Aorta (tissue), 5 donors: ENCODE data around the gene CENPV. TPM values are rescaled to one million over a fixed set of nuclear protein-coding genes. Genes with fewer than 3 reads are reported as not detected.

Experiments
- ATAC-seq: fragments of 200-7000 bp; cut with Tn5 transposase; one replicate; pipeline ENCODE4 v1.9.1; 2022; ENCODE audit warnings: moderate library complexity; ENCODE audit not compliant: low FRiP score
- DNase-seq, 2 donors: peaks; one replicate each; pipeline ENCODE4 v3.0.0-alpha.2; 2020
- H3K27ac ChIP-seq, 2 donors: one replicate each; pipeline ENCODE4 v1.5.1; 2013; ENCODE audit warnings: low read length in 2 of 2, mild to moderate bottlenecking in 2 of 2, moderate library complexity in 2 of 2, control low read depth in 1 of 2, inconsistent platforms in 1 of 2, low read depth in 1 of 2
- H3K27me3 ChIP-seq, 2 donors: one replicate each; pipeline ENCODE4 v1.6.1; 2013; ENCODE audit warnings: control low read depth in 1 of 2, low read length in 1 of 2, mild to moderate bottlenecking in 1 of 2, moderate library complexity in 1 of 2; ENCODE audit not compliant: insufficient read depth in 2 of 2, control insufficient read depth in 1 of 2
- H3K36me3 ChIP-seq, 2 donors: one replicate each; pipeline ENCODE4 v1.6.1; 2013; ENCODE audit warnings: control low read depth in 1 of 2, low read length in 1 of 2, mild to moderate bottlenecking in 1 of 2; ENCODE audit not compliant: insufficient read depth in 2 of 2, control insufficient read depth in 1 of 2
- H3K4me1 ChIP-seq, 2 donors: one replicate each; pipeline ENCODE4 v1.6.1; 2013; ENCODE audit warnings: low read length in 2 of 2, control low read depth in 1 of 2, mild to moderate bottlenecking in 1 of 2, moderate library complexity in 1 of 2; ENCODE audit not compliant: insufficient read depth in 2 of 2, control insufficient read depth in 1 of 2
- H3K4me3 ChIP-seq, 2 donors: one replicate each; pipeline ENCODE4 v1.5.1; 2013; ENCODE audit warnings: low read length in 2 of 2, control low read depth in 1 of 2, mild to moderate bottlenecking in 1 of 2
- H3K9me3 ChIP-seq: one replicate; pipeline ENCODE4 v1.6.1; 2013; ENCODE audit warnings: mild to moderate bottlenecking, low read length; ENCODE audit not compliant: control insufficient read depth
- WGBS, 2 donors: extraction: QIAGEN DNeasy Blood & Tissue Kit; methylation state at CpG; one replicate each; pipeline ENCODE4 v1.1.7; 2013; 5-methylcytosine and 5-hydroxymethylcytosine counted together
- intact Hi-C, 2 donors: fragments of 100-400 bp; cut with DNase I; formaldehyde crosslinking; loops; one replicate each; pipeline versions ENCODE4 v1.14.2 to v1.15.0; 2022
- polyA plus RNA-seq, 2 donors: library from polyadenylated mRNA; stranded (reverse); fragments of 200-250 nt; gene quantifications; one replicate each; pipeline ENCODE4 v1.2.3, GENCODE V29; 2013
- total RNA-seq, 2 donors: library from RNA; stranded (reverse); fragmentation: NEBNext Ultra II Directional; extraction: Animal tissue kit (Norgen Biotek cat#: 25700); gene quantifications; one replicate each; pipeline ENCODE4 v1.2.1, GENCODE V29; 2021
- donor health status: healthy with polysubstance abuse.
- donor health status: Bipolar disorder and iron deficiency.
- donor health status: DM: no; HTN: no; CAD: no.
- donor health status: DM: no; HTN: no; CAD: no.
- donor health status: DM: yes; HTN: yes; CAD: no.

Gene CENPV
- total and polyA plus RNA-seq, 4 donors, result 9.5 to 33.8 (median 21.0) TPM

GRCh38 chr17:16371742-16372141 lies 18.5 kb upstream of the CENPV start:
- Histone ChIP-seq H3K9me3 (no peaks in the 10 kb centered on the region), H3K4me3 (no peak overlapping the region), H3K27ac (no peak overlapping the region), H3K4me1 (peaks cover 0 to 4% of the 10 kb centered on the region in 2 donors), H3K36me3 (no peaks in the 10 kb centered on the region), H3K27me3 (no peaks in the 10 kb centered on the region)
- intact Hi-C loops, result no loop called here
- WGBS, 2 donors, result 66 to 76% methylated on average over 5 of the region's 5 CpGs
- DNase-seq (no peak), ATAC-seq (no peak)

- H3K27me3 ChIP-seq, result no peaks in the 10 kb centered on the region
- H3K9me3 ChIP-seq, result no peaks in the 10 kb centered on the region
- H3K27ac ChIP-seq, result no peak overlapping the region
- intact Hi-C loops, result loop anchor here (5.0 to 10.0 kb wide), 2 partner anchors 50 to 158 kb away; partner anchors contain the start of gene TRPV2 (in 1 of the 2)
- ATAC-seq (no peak), DNase-seq (no peak)
- H3K4me1 ChIP-seq, result no peaks in the 10 kb centered on the region
- H3K4me3 ChIP-seq, result no peak overlapping the region
- H3K36me3 ChIP-seq, result no peaks in the 10 kb centered on the region
These were observed 11.4 kb upstream of the CENPV start for GRCh38 chr17:16364625-16365024.

GRCh38 chr17:16363749-16364536 lies 10.7 kb upstream of the CENPV start:
- 5 to 6% methylated on average over 6 of the region's 6 CpGs for WGBS, 2 donors
- H3K27ac ChIP-seq, result no peak overlapping the region

GRCh38 chr17:16361874-16362273 lies 8.6 kb upstream of the CENPV start:
- Histone ChIP-seq H3K27ac (no peak overlapping the region), H3K27me3 (no peaks in the 10 kb centered on the region), H3K9me3 (no peaks in the 10 kb centered on the region), H3K4me1 (no peaks in the 10 kb centered on the region), H3K4me3 (no peak overlapping the region), H3K36me3 (no peaks in the 10 kb centered on the region)
- DNase-seq (no peak), ATAC-seq (no peak)
- WGBS, 2 donors, result 87 to 89% methylated on average over 8 of the region's 8 CpGs
- intact Hi-C loops, result loop anchor here (2.0 to 10.0 kb wide), 3 partner anchors 53 to 161 kb away; partner anchors contain the start of gene TRPV2 (in 1 of the 2)

More at GRCh38 chr17:16363749-16364536, 10.7 kb upstream of the CENPV start:
- H3K9me3 ChIP-seq, result no peaks in the 10 kb centered on the region
- intact Hi-C loops, result loop anchor here (2.0 to 10.0 kb wide), 3 partner anchors 51 to 159 kb away; partner anchors contain the start of gene TRPV2 (in 1 of the 2)
- H3K27me3 ChIP-seq, result no peaks in the 10 kb centered on the region
- H3K36me3 ChIP-seq, result no peaks in the 10 kb centered on the region
- H3K4me3 ChIP-seq, result no peak overlapping the region
- ATAC-seq (peak; percentile 89), DNase-seq (peak; percentile 79 to 89)
- H3K4me1 ChIP-seq, result no peaks in the 10 kb centered on the region

- Histone ChIP-seq H3K27ac (no peak overlapping the region), H3K4me3 (no peak overlapping the region), H3K9me3 (no peaks in the 10 kb centered on the region), H3K27me3 (no peaks in the 10 kb centered on the region), H3K4me1 (no peaks in the 10 kb centered on the region), H3K36me3 (no peaks in the 10 kb centered on the region)
- intact Hi-C loops, result loop anchor here in 1 of 2 donors (10.0 kb wide), 1 partner anchor 144 kb away; the partner anchor contains the start of genes NCOR1 and PIGL
- DNase-seq (no peak), ATAC-seq (no peak)
These were observed 5.1 kb upstream of the CENPV start for GRCh38 chr17:16358394-16358793.

- Histone ChIP-seq H3K27me3 (no peaks in the 10 kb centered on the region), H3K27ac (no peak overlapping the region), H3K4me1 (peaks cover 0 to 4% of the 10 kb centered on the region in 2 donors), H3K36me3 (no peaks in the 10 kb centered on the region), H3K4me3 (no peak overlapping the region), H3K9me3 (no peaks in the 10 kb centered on the region)
- DNase-seq (no peak), ATAC-seq (no peak)
- 91 to 93% methylated on average over 11 to 14 of the region's 14 CpGs for WGBS, 2 donors
- intact Hi-C loops, result loop anchor here (5.0 to 10.0 kb wide), 3 partner anchors 67 to 140 kb away; partner anchors contain the start of genes NCOR1 (in 2 of the 2) and PIGL (in 2 of the 2)
These were observed 1.3 kb upstream of the CENPV start for GRCh38 chr17:16354585-16354984.

GRCh38 chr17:16352667-16353316 lies 477 bp downstream of the CENPV start:
- DNase-seq, result peak; percentile 55 to 79
- 0 to 1% methylated on average over 53 to 75 of the region's 75 CpGs for WGBS, 2 donors
- peak overlapping the region; percentile 61 to 88 for H3K4me3 ChIP-seq
- H3K27me3 ChIP-seq, result no peaks in the 10 kb centered on the region
- peak; percentile 76 for ATAC-seq
- no peaks in the 10 kb centered on the region for H3K9me3 ChIP-seq
- H3K4me1 ChIP-seq, result peaks cover 0 to 4% of the 10 kb centered on the region in 2 donors
- no peak overlapping the region for H3K27ac ChIP-seq
- H3K36me3 ChIP-seq, result no peaks in the 10 kb centered on the region
- intact Hi-C loops, result loop anchor here (5.0 to 10.0 kb wide), 3 partner anchors 65 to 138 kb away; partner anchors contain the start of genes NCOR1 (in 2 of the 2) and PIGL (in 2 of the 2)

- Histone ChIP-seq H3K27me3 (no peaks in the 10 kb centered on the region), H3K4me3 (peak overlapping the region; percentile 61 to 88), H3K36me3 (no peaks in the 10 kb centered on the region), H3K27ac (no peak overlapping the region), H3K4me1 (peaks cover 0 to 4% of the 10 kb centered on the region in 2 donors), H3K9me3 (no peaks in the 10 kb centered on the region)
- intact Hi-C loops, result loop anchor here (5.0 to 10.0 kb wide), 3 partner anchors 65 to 137 kb away; partner anchors contain the start of genes NCOR1 (in 2 of the 2) and PIGL (in 2 of the 2)
- 1% methylated on average over 25 of the region's 25 CpGs for WGBS, 2 donors
- no peak for ATAC-seq
- peak in 1 of 2 donors; percentile 77 for DNase-seq
These were observed 984 bp downstream of the CENPV start for GRCh38 chr17:16352303-16352666.
